GM13977 (cell line): ENCODE measurements around the gene PFDN6.
"Not testable (repeated sequence)": the region's sequence is repeated elsewhere in the genome, so short reads cannot be mapped to it uniquely, and the experiment has no call there.

Experiments used
- DNase-seq: peaks from one replicate; pipeline ENCODE4 v3.0.0; 2012; ENCODE audit warnings: low spot score
- CTCF ChIP-seq: IDR thresholded peaks from 2 replicates; pipeline ENCODE4 v1.5.1; 2012; ENCODE audit warnings: mild to moderate bottlenecking, control low read depth; ENCODE audit not compliant: insufficient read depth; ENCODE audit errors: extremely low read depth, missing control alignments
- in situ Hi-C: fragments of 300-500 bp; cut with MboI; formaldehyde crosslinking; loops from one replicate; pipeline ENCODE4 v1.12.0; 2022; ENCODE audit warnings: low sequenced_read_pairs, low pct_unique_long_range_greater_than_20kb, mixed read lengths, inconsistent platforms; ENCODE audit not compliant: unreplicated experiment

The PFDN6 gene

DNA sequence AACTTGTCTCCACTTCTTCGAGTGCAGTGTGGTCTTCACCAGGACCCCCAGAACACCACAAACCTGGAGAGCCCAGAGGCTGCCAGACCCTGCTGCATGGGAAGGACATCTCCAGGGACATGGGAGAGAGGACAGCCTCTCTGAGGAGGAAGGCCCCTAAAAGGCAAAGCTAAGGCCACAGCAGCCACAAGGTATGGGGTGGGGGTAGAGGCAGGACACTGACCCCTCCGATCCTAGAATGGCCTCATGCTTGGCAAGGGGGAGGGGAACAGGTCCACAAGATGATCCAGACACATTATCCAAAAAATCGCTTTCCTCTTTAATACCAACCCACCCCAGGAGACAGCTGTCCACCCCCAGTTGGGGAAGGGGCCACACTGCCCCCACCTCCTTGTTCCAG is 10.6 kb upstream of the PFDN6 start:
- TF ChIP-seq CTCF, result no peak
- DNase-seq, result no peak
- in situ Hi-C loops, result no loop called here

- no peak for TF ChIP-seq CTCF
- in situ Hi-C loops, result no loop called here
- DNase-seq, result no peak
Measured at GRCh38 chr6:33279257-33279695, 10.1 kb upstream of the PFDN6 start.

DNA sequence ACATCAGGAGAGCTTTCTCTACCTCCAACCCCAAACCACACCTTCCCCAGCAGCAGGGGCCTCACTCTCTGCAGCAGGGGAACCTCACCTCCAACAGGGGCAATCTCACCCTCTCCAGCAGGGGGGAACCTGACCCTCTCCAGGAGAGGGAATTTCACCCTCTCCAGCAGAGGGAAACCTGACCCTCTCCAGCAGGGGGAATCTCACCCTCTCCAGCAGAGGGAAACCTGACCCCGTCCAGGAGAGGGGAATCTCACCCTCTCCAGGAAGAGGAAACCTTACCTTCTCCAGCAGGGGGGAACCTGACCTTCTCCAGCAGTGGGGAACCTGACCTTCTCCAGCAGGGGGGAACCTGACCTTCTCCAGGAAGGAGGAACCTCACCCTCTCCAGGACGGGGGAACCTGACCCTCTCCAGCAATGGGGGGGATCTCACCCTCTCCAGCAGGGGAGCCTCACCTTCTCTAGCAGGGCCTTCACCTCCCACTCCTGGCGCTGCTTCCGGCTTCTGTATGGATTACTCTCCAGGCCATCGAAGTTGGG is 9.4 kb upstream of the PFDN6 start:
- DNase-seq, result no peak
- in situ Hi-C loops, result no loop called here
- peak; percentile 42 for TF ChIP-seq CTCF

GRCh38 chr6:33280539-33280938 is 8.9 kb upstream of the PFDN6 start:
- DNase-seq, result no peak
- in situ Hi-C loops, result no loop called here
- TF ChIP-seq CTCF, result no peak

DNA sequence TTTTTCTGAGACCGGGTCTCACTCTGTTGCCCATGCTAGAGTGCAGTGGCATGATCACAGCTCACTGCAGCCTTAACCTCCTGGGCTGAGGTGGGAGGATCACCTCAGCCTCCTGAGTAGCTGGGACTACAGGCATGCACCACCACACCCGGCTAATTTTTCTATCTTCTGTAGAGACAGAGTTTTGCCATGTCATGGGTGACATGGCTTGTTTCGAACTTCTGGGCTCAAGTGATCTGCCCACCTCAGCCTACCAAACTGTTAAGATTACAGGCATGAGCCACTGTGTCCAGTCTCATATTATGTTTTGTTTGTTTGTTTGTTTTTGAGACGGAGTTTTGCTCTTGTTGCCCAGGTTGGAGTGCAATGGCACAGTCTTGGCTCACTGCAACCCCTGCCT is 4.2 kb upstream of the PFDN6 start:
- in situ Hi-C loops, DNase-seq: not testable (repeated sequence)

DNA sequence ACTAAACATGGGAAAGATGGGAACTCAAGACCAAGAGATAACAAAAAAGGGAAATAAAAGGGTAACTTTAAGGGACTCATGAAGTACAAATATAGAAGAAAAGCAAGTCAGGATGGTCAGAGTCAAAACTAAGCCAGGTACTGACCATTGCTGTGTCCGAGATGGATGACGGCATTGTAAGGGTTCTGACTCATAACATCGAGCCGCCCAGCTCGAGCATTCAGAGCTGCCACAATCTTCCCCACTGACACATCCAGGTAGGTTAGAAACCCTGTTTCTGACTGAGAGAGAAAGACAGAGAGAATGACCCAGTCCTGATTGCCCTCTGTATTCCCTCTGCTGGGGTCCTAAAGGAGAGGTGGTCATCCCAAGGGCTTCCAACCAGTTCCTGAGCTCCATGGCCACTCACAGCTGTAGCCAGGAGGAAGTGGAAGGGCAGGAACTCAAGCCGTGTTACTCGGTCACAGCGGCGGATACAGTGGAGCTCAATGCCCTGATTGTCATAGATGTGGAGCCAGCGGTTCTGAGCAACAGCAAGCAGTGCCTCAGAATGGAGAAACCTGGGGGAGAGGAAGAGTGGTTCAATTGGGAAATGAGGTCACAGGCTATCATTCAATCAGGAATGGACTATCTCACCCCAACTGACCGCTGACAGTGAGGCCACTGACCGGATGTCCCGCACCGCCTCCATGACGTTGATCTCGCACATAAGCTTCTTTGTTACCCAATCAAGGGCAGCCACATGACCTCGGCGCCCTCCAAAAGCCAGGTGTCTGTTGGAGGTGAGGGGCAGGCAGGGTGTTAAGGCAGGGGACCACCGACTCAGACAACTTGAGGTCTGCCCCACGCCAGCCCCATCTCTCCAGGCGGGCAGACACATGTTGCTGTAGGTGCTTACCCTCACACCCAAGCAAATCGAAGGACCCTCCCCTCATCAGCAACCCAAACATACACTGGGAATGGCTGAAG is 2.2 kb upstream of the PFDN6 start:
- in situ Hi-C loops, result no loop called here
- DNase-seq, result no peak
- no peak for TF ChIP-seq CTCF
